ENCODE data around the gene APOBEC3B.
"Not testable (repeated sequence)": the region's sequence is repeated elsewhere in the genome, so short reads cannot be mapped to it uniquely, and the experiment has no call there.

Gene APOBEC3B
- 0.24 to 0.28 reads per million in 2 donors for total RNA-seq

- DNase-seq: peak; percentile 51
These were observed at the start of gene APOBEC3B for GRCh38 chr22:38981992-38982927. TSS of gene APOBEC3B (plus strand) at chr22:38982347. CDS start at chr22:38982454, 107 bp downstream.

GRCh38 chr22:38935023-38935422 lies 47.1 kb upstream of the APOBEC3B start:
- no peak for DNase-seq

GRCh38 chr22:38935616-38936015 lies 46.5 kb upstream of the APOBEC3B start:
- no peak for DNase-seq

- DNase-seq: no peak
These were observed 45.6 kb upstream of the APOBEC3B start for GRCh38 chr22:38936562-38936961.

GRCh38 chr22:38937036-38937435 lies 45.1 kb upstream of the APOBEC3B start:
- no peak for DNase-seq

GRCh38 chr22:38937541-38937940 lies 44.6 kb upstream of the APOBEC3B start:
- no peak for DNase-seq

GRCh38 chr22:38938221-38938620 lies 43.9 kb upstream of the APOBEC3B start:
- no peak for DNase-seq

GRCh38 chr22:38938925-38939324 lies 43.2 kb upstream of the APOBEC3B start:
- DNase-seq: no peak

GRCh38 chr22:38940811-38941384 lies 41.2 kb upstream of the APOBEC3B start:
- no peak for DNase-seq

- no peak for DNase-seq
These were observed 40.6 kb upstream of the APOBEC3B start for GRCh38 chr22:38941488-38941987.

- DNase-seq: no peak
These were observed 39.4 kb upstream of the APOBEC3B start for GRCh38 chr22:38942702-38943101.

- no peak for DNase-seq
These were observed 38.9 kb upstream of the APOBEC3B start for GRCh38 chr22:38943201-38943600.

GRCh38 chr22:38943882-38944281 lies 38.3 kb upstream of the APOBEC3B start:
- no peak for DNase-seq

- DNase-seq: no peak
These were observed 37.5 kb upstream of the APOBEC3B start for GRCh38 chr22:38944653-38945052.

- DNase-seq: not testable (repeated sequence)
These were observed 36.3 kb upstream of the APOBEC3B start for GRCh38 chr22:38945706-38946338.

GRCh38 chr22:38946771-38947170 lies 35.4 kb upstream of the APOBEC3B start:
- no peak for DNase-seq

GRCh38 chr22:38947321-38948140 lies 34.6 kb upstream of the APOBEC3B start:
- no peak for DNase-seq

- DNase-seq: no peak
These were observed 33.8 kb upstream of the APOBEC3B start for GRCh38 chr22:38948181-38948940.

- DNase-seq: no peak
These were observed 32.2 kb upstream of the APOBEC3B start for GRCh38 chr22:38949889-38950405.

- no peak for DNase-seq
These were observed 31.4 kb upstream of the APOBEC3B start for GRCh38 chr22:38950527-38951295.

- no peak for DNase-seq
These were observed 30.4 kb upstream of the APOBEC3B start for GRCh38 chr22:38951734-38952133.

All from T-helper 9 cell (primary cell).